K562 (cell line): ENCODE results near the gene MYOM1. TPM values are rescaled to one million over a fixed set of nuclear protein-coding genes. Genes with fewer than 3 reads are reported as not detected.

Source experiments
- ATF4 ChIP-seq: fragments of 450-650 bp; formaldehyde crosslinking; IDR thresholded peaks from 2 replicates; pipeline ENCODE4 v1.4.0; 2022; ENCODE audit warnings: mild to moderate bottlenecking, moderate library complexity
- BCOR ChIP-seq: fragments of 450-650 bp; IDR thresholded peaks from 2 replicates; pipeline ENCODE4 v1.6.1; 2016
- CEBPG ChIP-seq, 3 experiments: fragments of 200-800 bp in 1 of 3; sonication (Bioruptor generic) in 1 of 3; sonication (generic) in 1 of 3; formaldehyde crosslinking in 1 of 3; IDR thresholded peaks in 2 of 3; conservative IDR thresholded peaks in 1 of 3; 2 replicates each; pipeline versions ENCODE4 v1.6.1 to v1.8.0; 2016 to 2022; ENCODE audit warnings: missing compliant biosample characterization in 2 of 3, missing genetic modification characterization in 2 of 3, mild to moderate bottlenecking in 1 of 3, missing genetic modification reagents in 1 of 3
- CHD2 ChIP-seq: IDR thresholded peaks from 2 replicates; pipeline ENCODE4 v1.6.1; 2011; ENCODE audit warnings: low read depth, low read length
- CREB1 ChIP-seq, 2 experiments: sonication (generic) in 1 of 2; formaldehyde crosslinking in 1 of 2; IDR thresholded peaks; 2 replicates each; pipeline versions ENCODE4 v1.6.1 to v1.8.0; 2012 to 2022; ENCODE audit warnings: inconsistent platforms in 1 of 2, mild to moderate bottlenecking in 1 of 2, missing genetic modification reagents in 1 of 2, moderate library complexity in 1 of 2
- DIDO1 ChIP-seq: fragments of 450-650 bp; IDR thresholded peaks from 2 replicates; pipeline ENCODE4 v1.6.1; 2016; ENCODE audit warnings: low read depth, missing biosample characterization, missing genetic modification characterization
- DPF2 ChIP-seq: fragments of 450-650 bp; IDR thresholded peaks from 2 replicates; pipeline ENCODE4 v1.6.1; 2016
- ESRRB ChIP-seq: fragments of 250-450 bp; sonication (Bioruptor Pico); IDR thresholded peaks from 2 replicates; pipeline ENCODE4 v1.5.0; 2020; ENCODE audit warnings: mild to moderate bottlenecking, moderate library complexity, borderline replicate concordance
- ETS2 ChIP-seq: IDR thresholded peaks from 2 replicates; pipeline ENCODE4 v1.6.1; 2016; ENCODE audit warnings: borderline replicate concordance, missing genetic modification characterization, mild to moderate bottlenecking, moderate library complexity, missing compliant biosample characterization; ENCODE audit not compliant: poor library complexity, severe bottlenecking
- EWSR1 ChIP-seq: fragments of 450-650 bp; IDR thresholded peaks from 2 replicates; pipeline ENCODE4 v1.6.1; 2018; ENCODE audit warnings: borderline replicate concordance, mild to moderate bottlenecking, low read depth, moderate library complexity; ENCODE audit not compliant: partially characterized antibody
- HSF4 ChIP-seq: fragments of 250-450 bp; sonication (Bioruptor Pico); IDR thresholded peaks from 2 replicates; pipeline ENCODE4 v2.1.2; 2022; ENCODE audit warnings: mild to moderate bottlenecking, moderate library complexity, borderline replicate concordance
- KAT2B ChIP-seq: IDR thresholded peaks from one replicate; pipeline ENCODE4 v1.6.1; 2012; ENCODE audit warnings: low read depth, mild to moderate bottlenecking, control low read depth, inconsistent platforms, low read length, moderate library complexity
- MAFF ChIP-seq: IDR thresholded peaks from 2 replicates; pipeline ENCODE4 v1.6.1; 2012; ENCODE audit warnings: low read length, improper control_type of control experiment
- NR2F6 ChIP-seq: fragments of 450-650 bp; formaldehyde crosslinking; IDR thresholded peaks from 2 replicates; pipeline ENCODE4 v1.4.0; 2020; ENCODE audit warnings: mild to moderate bottlenecking
- PKNOX1 ChIP-seq: fragments of 450-650 bp; IDR thresholded peaks from 2 replicates; pipeline ENCODE4 v1.6.1; 2016
- PTTG1 ChIP-seq: fragments of 450-650 bp; IDR thresholded peaks from 2 replicates; pipeline ENCODE4 v1.6.1; 2016; ENCODE audit warnings: low read depth, mild to moderate bottlenecking, missing genetic modification characterization, missing compliant biosample characterization
- RBM39 ChIP-seq: fragments of 200-400 bp; formaldehyde crosslinking; optimal IDR thresholded peaks from 2 replicates; pipeline ENCODE3; 2018; ENCODE audit warnings: low read depth, low read length
- RFX5 ChIP-seq: IDR thresholded peaks from 2 replicates; pipeline ENCODE4 v1.6.1; 2011; ENCODE audit warnings: low read depth, mild to moderate bottlenecking, improper control_type of control experiment, low read length
- SOX6 ChIP-seq: fragments of 450-650 bp; IDR thresholded peaks from 2 replicates; pipeline ENCODE4 v1.6.1; 2014; ENCODE audit warnings: mild to moderate bottlenecking
- SRSF9 ChIP-seq: fragments of 200-400 bp; formaldehyde crosslinking; IDR thresholded peaks from 2 replicates; pipeline ENCODE4 v1.6.1; 2017; ENCODE audit warnings: low read depth, low read length, borderline replicate concordance
- TEAD2 ChIP-seq: fragments of 450-650 bp; IDR thresholded peaks from 2 replicates; pipeline ENCODE4 v1.6.1; 2016; ENCODE audit warnings: missing genetic modification characterization, control low read depth, missing compliant biosample characterization
- ZBED1 ChIP-seq: IDR thresholded peaks from 2 replicates; pipeline ENCODE4 v1.6.1; 2014
- ZNF263 ChIP-seq: sonication (generic); formaldehyde crosslinking; IDR thresholded peaks from 2 replicates; pipeline ENCODE4 v1.8.0; 2022; ENCODE audit warnings: mild to moderate bottlenecking, missing genetic modification reagents, borderline replicate concordance
- ZNF316 ChIP-seq: fragments of 450-650 bp; IDR thresholded peaks from 2 replicates; pipeline ENCODE4 v1.6.1; 2016
- ZNF561 ChIP-seq: fragments of 450-650 bp; formaldehyde crosslinking; conservative IDR thresholded peaks from 2 replicates; pipeline ENCODE4 v1.4.0; 2020; ENCODE audit warnings: mild to moderate bottlenecking, moderate library complexity
- ZNF77 ChIP-seq: fragments of 250-450 bp; sonication (Bioruptor Pico); IDR thresholded peaks from 2 replicates; pipeline ENCODE4 v1.5.0; 2020
- polyA plus RNA-seq, 8 experiments: library from polyadenylated mRNA; depleted of rRNA in 4 of 8; stranded (reverse) in 5 of 8; unstranded in 3 of 8; fragments of >200 nt; fragmentation: Nextera tagmentation in 2 of 8; fragmentation: Illumina TruSeq in 1 of 8; extraction: Ambion mirVana in 2 of 8; extraction: Trizol in 1 of 8; gene quantifications; 2 replicates each; pipeline versions ENCODE4 v1.2.1 to v1.2.3, GENCODE V29; 2011 to 2014; ENCODE audit warnings: inconsistent platforms in 1 of 8, missing spikeins in 1 of 8
- total RNA-seq, 7 experiments: library from RNA; depleted of rRNA in 6 of 7; stranded (reverse); fragments of >200 nt in 6 of 7; fragmentation: Illumina TruSeq in 2 of 7; extraction: Trizol in 2 of 7; gene quantifications; 2 replicates each; pipeline versions ENCODE4 v1.2.1 to v1.2.3, GENCODE V29; 2011 to 2021; ENCODE audit warnings: low replicate concordance in 1 of 7
- TF ChIP-seq, protein P1 (sequence below): IDR thresholded peaks from 2 replicates; pipeline ENCODE4 v1.6.1; 2014; ENCODE audit warnings: antibody characterized with exemption

The MYOM1 gene
- total and polyA plus RNA-seq, 9 of the 15 experiments (the other 6 are each of a cell fraction or from before 2014, with no cell fraction given), result 0.01 to 0.62 (median 0.25) TPM

DNA sequence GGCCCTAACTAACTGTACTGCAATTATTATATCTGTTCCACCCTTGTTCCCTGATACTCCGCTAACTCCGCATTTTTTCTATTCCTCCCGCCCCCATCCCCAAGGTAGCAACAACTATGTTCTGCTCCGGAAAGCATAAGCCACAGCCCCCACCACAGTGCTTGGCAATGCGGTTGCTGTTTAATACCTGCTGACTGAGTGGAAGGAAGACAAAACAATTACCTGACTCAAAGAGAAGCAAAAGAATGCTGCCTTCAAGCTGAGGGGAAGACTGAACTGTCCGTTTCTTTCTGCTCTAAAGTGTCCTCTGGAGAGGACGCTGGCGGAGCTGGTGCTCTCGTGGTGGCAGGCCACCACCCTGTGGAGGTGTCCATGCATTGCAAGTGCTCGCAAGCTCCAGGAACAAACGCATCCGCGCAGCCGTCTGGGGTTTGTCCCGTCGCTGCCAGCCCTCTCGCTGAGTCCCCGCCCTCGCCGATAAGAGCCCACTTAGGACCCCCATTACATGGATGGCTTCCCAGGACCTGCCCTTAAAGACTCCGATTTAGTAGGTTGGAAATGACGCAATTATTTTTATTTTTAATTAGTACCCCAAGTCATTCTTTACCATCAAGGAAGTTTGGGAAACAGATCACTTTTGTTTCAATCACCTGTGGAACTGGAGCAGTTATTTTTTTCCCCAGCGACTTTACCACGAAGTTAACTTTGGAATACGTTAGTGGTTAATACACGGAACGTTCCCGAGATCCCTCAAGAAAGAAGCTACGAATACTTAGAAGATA, 26.3 kb upstream of the MYOM1 start (continued):
- TF ChIP-seq CREB1 (IDR thresholded peaks at IDR 0.05) (0 out of 2 replicates have a peak, but pooled peaks have one; percentile 12), CREB1 (CRISPR knock-in tag; IDR thresholded peaks at IDR 0.05) (no peak), ETS2 (tag) (no peak), ZNF561 (CRISPR knock-in tag) (no peak), SOX6 (peak; percentile 42), CHD2 (no peak), EWSR1 (no peak), BCOR (0 out of 2 replicates have a peak, but pooled peaks have one; percentile 8), MAFF (no peak), ZBED1 (no peak), RBM39 (no peak), ZNF263 (peak; percentile 74), ZNF77 (CRISPR knock-in tag) (no peak), RFX5 (no peak), DIDO1 (no peak), ZNF316 (peak; percentile 47), PKNOX1 (no peak), DPF2 (no peak), ATF4 (CRISPR knock-in tag) (no peak), PTTG1 (tag) (no peak), ESRRB (CRISPR knock-in tag) (no peak), KAT2B (no peak), SRSF9 (no peak), TEAD2 (no peak), HSF4 (no peak), CEBPG (CRISPR knock-in tag; IDR thresholded peaks at IDR 0.05) (no peak; the same call in 1 of the 2 replicates), CEBPG (tag; conservative IDR thresholded peaks at IDR 0.05 in 1 of 2, IDR thresholded peaks at IDR 0.05 in 1 of 2) (peak in 1 of 2 experiments; percentile 88; a peak in 2 of 4 replicates), NR2F6 (0 out of 2 replicates have a peak, but pooled peaks have one; percentile 53)
- TF ChIP-seq, protein P1, sequence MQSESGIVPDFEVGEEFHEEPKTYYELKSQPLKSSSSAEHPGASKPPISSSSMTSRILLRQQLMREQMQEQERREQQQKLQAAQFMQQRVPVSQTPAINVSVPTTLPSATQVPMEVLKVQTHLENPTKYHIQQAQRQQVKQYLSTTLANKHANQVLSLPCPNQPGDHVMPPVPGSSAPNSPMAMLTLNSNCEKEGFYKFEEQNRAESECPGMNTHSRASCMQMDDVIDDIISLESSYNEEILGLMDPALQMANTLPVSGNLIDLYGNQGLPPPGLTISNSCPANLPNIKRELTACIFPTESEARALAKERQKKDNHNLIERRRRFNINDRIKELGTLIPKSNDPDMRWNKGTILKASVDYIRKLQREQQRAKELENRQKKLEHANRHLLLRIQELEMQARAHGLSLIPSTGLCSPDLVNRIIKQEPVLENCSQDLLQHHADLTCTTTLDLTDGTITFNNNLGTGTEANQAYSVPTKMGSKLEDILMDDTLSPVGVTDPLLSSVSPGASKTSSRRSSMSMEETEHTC, result no peak
